Cerebellar nuclear complex (tissue), 1 donor: ENCODE results near the gene LEMD2.

ENCODE experiments used
- DNase-seq, 2 experiments: peaks; one replicate each; lab custom pipeline; 2025; lab: John Stamatoyannopoulos, UW

Gene LEMD2

GRCh38 chr6:33738153-33738552, 50.8 kb downstream of the LEMD2 start:
- DNase-seq: no peak

DNA sequence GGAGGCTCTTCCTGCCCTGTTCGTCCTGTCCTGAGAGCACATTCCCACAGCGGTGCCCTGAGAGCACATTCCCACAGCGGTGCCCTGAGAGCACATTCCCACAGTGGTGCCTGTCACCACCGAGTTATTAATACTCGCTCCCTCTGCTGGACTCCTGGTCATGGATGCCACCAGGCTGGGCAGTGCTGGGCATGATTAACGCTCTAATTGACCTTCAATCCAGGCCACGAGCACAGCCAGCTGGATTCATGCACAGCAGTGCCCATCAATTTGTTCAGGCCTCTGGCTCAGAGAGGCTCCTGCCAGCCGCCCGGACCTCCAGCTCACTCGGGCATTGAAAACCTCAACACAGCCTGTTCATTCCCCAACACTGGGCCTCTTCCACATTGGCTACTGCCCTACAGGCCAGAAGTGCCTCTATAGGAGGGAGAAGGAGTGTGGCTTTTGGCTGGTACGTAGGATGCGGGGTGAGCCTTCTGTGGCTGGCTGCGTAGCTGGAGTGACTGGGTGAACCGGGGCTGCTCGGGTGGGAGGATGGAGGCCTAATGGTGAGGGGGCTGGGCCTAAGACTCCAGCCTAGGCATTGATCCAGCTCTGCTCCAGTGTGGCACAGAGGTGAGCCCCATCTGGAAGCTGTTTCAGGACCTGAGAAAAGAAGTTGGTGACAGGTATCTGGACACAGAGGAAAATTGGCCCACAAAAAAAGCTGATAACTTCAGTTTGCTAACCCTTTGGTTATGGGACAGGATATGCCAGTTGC, 51.5 kb downstream of the LEMD2 start:
- no peak for DNase-seq

DNA sequence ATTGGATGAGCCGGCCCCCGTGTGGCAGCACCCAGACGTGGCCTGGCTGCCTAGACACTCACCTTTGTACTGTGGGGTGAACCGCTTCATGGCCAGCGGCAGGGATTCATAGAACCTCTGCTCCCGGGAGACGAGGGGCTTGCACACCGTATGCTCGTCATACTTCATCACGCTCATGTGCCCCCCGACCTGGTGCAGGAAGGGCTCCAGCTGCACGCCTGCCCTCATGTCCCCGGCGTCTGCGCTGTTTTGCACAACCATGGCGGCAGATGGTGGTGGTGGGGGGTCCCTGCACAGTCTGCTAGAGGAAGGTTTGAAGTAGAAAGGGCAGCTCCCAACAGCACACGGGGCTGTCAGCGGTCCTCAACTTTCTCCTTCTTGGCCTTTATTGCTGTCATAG, 53.7 kb downstream of the LEMD2 start:
- DNase-seq: no peak

DNA sequence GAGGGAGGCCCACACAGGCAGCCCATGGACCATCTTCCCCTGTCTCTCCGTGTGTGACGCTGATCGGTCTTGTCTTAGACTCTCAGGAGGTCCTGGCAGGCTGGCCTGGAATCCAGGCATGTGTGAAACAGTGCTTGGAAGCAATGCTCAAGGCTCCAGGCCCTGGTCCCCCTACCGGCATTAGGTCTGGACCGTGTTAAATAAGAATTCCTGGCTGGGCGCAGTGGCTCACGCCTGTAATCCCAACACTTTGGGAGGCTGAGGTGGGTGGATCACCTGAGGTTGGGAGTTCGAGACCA, 55.3 kb downstream of the LEMD2 start:
- DNase-seq: no peak

DNA sequence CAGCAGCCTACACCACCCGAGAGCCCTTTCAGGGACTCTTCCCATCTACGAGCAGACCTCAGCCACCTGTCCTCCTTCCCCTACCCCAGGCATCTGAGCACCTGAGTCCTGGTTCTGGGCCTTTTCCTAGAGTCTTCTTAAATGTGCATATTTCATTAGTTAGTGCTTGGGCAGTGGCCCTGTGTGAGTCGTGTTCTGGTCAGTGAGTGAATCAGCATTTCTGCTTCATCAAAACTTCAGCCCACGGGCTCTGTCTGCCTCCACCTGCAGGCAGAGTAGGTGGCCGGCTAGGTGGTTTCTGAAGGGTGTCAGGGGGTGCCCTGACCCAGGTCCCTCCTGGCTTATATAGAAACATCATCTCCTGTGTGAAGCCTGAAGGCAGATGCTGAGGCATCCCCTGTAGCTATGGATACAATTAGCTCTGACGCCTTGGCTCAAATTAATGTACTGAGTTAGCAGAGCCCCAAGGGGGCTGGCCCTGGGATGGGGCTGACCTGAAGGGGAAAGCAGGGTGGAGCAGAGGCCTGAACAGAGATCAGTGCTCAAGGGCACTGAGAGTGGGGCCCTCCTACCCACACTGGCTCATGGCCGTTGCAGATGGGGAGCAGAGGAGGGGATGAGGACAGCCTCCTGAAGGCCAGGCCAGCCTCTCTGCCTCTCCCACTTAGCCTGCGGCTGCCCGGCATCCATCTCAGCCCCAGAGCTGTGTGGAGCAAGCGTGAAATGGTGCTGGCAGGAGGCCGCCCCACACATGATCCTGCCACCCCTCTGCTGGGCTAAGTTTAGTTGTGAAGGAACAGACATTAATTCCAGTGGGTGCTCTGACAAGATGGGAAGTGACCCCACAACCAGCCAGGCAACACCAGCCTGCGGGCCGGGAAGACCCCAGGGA, 55.9 kb downstream of the LEMD2 start:
- DNase-seq: no peak

GRCh38 chr6:33732385-33732784, 56.5 kb downstream of the LEMD2 start:
- DNase-seq: no peak

DNA sequence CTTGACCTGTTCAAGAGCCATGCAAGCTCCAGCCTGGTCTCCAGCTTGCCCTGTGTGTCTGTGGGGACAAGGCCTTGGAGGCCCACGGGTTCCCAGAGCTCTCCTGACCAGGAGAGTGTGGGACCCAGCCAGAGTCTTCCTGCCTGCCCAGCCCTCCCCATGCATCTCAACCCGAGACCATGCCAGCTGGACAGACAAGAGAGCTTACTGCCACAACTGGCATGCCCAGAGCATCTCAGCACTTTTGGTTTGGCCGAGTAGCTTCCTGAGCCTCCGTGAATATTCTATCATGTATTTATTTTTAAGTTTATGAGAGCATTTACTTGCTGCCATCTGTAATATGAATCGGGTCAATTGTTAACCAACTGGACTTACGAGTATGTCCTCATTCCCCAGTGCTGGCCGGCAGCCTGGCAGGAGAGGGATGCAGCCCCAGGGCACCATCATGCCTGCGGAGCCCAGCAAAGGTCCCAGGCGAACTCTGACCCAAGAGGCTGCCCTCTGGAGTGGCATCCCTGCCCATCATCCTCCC, 57.1 kb downstream of the LEMD2 start:
- no peak for DNase-seq

DNA sequence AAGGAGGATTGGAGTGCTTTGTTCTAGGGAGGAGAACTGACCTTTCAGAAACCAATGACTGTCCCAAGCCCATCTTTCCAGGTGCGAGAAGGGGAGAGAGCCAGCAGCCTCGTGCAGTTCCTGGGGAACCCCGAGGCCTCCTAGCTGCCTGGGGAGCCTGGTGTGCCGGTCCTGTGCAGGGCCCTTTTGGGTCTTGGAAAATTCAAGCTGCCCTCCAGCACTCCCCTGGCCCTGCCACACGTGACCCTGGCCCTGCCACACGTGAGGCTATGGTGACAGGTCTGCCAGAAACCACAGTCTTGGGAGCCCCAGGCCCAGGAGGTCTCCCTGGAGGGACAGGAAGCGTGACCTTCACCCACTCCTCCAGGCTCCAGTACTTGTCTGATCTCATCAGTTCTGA, 57.9 kb downstream of the LEMD2 start:
- no peak for DNase-seq

DNA sequence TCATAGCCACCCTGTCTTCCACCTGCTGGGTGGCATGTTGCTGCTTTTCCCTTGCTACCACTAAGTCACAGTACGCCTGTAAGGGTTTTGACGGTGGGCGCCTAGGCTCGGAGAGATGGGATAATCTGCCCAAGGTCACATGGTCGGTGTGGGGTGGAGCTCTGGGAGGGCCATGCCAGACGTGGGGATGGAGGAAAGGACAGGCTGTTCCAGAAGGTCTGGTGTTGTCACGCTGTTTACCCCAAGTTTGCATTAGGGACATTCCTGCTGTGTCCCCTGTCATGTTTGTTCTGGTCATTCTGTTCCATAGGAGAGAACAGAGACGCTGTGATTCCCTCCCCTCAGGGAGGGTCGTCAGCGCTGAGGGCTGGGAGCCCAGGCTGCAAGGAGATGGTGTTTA, 58.3 kb downstream of the LEMD2 start:
- no peak for DNase-seq

- no peak for DNase-seq
Observed at GRCh38 chr6:33729059-33729458, 59.9 kb downstream of the LEMD2 start.

- no peak for DNase-seq
Observed at GRCh38 chr6:33728438-33728837, 60.5 kb downstream of the LEMD2 start.

GRCh38 chr6:33727932-33728331, 61.0 kb downstream of the LEMD2 start:
- DNase-seq: peak; percentile 80 to 89

GRCh38 chr6:33727126-33727525, 61.8 kb downstream of the LEMD2 start:
- DNase-seq: no peak

- no peak for DNase-seq
Observed at GRCh38 chr6:33726696-33727095, 62.2 kb downstream of the LEMD2 start.

DNA sequence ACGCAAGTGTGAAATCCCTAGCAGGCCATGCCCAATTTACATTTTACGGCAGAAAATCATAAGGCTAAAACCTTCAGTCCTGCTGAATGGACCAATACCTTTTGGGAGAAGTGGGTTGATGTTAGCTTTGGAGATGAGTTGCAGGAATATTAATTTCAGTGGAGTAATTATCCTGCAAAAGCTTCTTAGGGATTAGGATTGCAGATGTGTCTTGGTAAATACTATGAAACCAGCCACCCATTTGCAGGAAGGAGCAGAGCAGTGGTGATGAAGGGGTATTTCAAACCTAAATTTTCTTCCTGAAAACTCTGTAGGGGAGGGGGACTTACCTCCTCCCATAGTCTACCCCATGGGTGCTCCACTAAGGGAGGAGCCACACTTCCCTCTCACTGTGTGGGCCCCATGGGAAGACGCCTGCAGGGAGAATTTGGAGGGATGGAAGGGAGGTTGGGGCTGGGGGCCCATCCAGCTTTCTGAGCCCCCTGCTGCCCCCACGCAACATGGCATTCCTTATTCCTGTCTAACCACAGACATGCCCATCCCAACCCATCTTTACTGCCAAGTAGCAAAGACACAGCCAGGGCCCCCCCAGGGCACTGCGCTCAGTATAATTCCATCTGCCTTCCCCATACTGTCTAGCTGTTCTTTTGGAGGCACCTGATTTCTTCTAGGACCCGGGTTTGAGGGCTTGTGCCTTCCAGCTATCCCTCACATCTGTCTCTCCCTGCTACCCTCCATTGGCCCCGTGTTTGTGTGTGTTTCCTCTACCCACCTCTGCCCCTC, 62.8 kb downstream of the LEMD2 start:
- no peak for DNase-seq

- no peak for DNase-seq
Observed at GRCh38 chr6:33725222-33725621, 63.7 kb downstream of the LEMD2 start.

- no peak for DNase-seq
Observed at GRCh38 chr6:33724102-33725023, 64.6 kb downstream of the LEMD2 start.

- peak; percentile 59 to 89 for DNase-seq
Observed at GRCh38 chr6:33723371-33724085, 65.4 kb downstream of the LEMD2 start.

DNA sequence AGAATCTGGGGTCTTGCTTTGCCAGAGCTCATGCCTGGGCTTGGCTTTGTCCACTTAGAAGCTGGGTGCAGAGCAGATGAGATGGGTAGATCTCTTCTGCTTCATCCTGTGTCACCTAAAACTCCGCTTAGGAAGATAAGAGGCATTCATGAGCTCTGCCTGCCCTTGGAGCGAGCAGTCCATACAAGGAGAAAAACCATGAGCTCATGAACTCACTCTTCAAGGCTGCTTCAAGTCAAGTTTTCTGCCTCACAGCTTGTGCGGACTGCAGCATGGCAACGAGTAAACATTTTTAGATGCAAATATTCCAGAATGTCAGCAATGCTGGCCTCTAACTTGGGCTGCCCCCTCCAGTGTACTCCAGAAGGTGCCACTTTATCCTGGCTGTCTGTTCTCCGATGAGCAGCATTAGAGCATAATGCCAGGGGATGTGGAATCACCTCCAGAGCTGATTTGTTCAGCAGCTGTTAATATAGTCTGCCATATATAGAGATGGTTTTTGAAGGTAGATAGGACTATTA, 66.8 kb downstream of the LEMD2 start:
- DNase-seq: no peak

DNA sequence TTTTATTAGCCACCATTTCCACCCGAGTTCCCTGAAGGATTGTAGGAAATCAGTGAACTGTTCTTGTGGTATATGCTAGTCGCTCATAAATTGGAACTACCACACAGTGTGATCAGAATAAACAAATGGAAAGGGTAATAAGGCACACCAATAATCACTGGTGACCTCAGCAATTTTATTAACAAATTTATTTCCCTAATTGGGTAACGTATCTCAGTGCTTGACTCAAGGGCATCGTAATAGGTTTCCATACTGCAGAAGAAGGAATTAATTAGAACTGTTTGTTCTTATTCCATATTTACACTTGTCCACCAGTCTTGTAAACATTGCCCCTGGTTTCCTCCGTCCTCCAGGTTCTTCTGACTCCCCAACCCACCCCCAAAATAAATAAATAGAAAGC, 67.4 kb downstream of the LEMD2 start:
- no peak for DNase-seq
